H1 (cell line): ENCODE results near the gene RBBP8.

Source experiments
- JUND ChIP-seq: IDR thresholded peaks from 2 replicates; pipeline ENCODE4 v1.6.1; 2011; ENCODE audit warnings: mild to moderate bottlenecking, improper control_type of control experiment, low read length
- SIX5 ChIP-seq: IDR thresholded peaks from 2 replicates; pipeline ENCODE4 v1.6.1; 2011; ENCODE audit warnings: mild to moderate bottlenecking, low read depth, low read length

GRCh38 chr18:22936515-22936914, 3.4 kb downstream of the RBBP8 start:
- TF ChIP-seq SIX5: no peak
- TF ChIP-seq JUND: no peak
